Esophagus squamous epithelium (tissue), 4 donors: ENCODE data around the gene TRERF1.

ENCODE experiments used
- CTCF ChIP-seq, 6 experiments: fragments of 450-650 bp in 4 of 6; fragments of 200-600 bp in 2 of 6; sonication (generic) in 2 of 6; IDR thresholded peaks; one replicate each; pipeline ENCODE4 v1.5.1; 2016 to 2019; ENCODE audit warnings: antibody characterized with exemption in 6 of 6, mild to moderate bottlenecking in 4 of 6, moderate library complexity in 4 of 6
- POLR2A ChIP-seq, 4 donors: fragments of 450-650 bp; IDR thresholded peaks; one replicate each; pipeline ENCODE4 v1.6.1; 2017; ENCODE audit warnings: antibody characterized with exemption in 4 of 4, mild to moderate bottlenecking in 4 of 4, moderate library complexity in 3 of 4

GRCh38 chr6:42294759-42295158 lies 157.0 kb downstream of the TRERF1 start:
- TF ChIP-seq CTCF (IDR thresholded peaks at IDR 0.05) = no peak
- no peak for TF ChIP-seq POLR2A (IDR thresholded peaks at IDR 0.05)
